Stimulated activated CD4-positive, alpha-beta T cell treated with anti-CD3 and anti-CD28 coated beads, TNF-alpha, amount 100 ng/mL, for 48 hours (primary cell): ENCODE results near the gene MPP1.
A peak's percentile ranks its signal among the peaks of the same experiment; 100 is the strongest.

Source experiments
- DNase-seq, 3 donors: peaks; one replicate each; pipeline ENCODE4 v3.0.0-alpha.2; 2020; ENCODE audit warnings: low read depth in 3 of 3

Gene MPP1

GRCh38 chrX:154775419-154776349, 29.6 kb downstream of the MPP1 start:
- DNase-seq, result peak in 1 of 3 donors; percentile 24

GRCh38 chrX:154774622-154775021, 30.7 kb downstream of the MPP1 start:
- DNase-seq, result no peak

GRCh38 chrX:154762537-154763296, 42.6 kb downstream of the MPP1 start, which contains the start of gene DKC1:
DKC1 (plus strand) TSS chrX:154762864; CDS start chrX:154762966, 102 bp downstream.
- DNase-seq, result peak; percentile 84 to 91 (median 90)

- no peak for DNase-seq
Observed at GRCh38 chrX:154761977-154762536, 43.2 kb downstream of the MPP1 start.

- DNase-seq, result no peak
Observed at GRCh38 chrX:154758696-154759095, 46.6 kb downstream of the MPP1 start.

GRCh38 chrX:154751669-154752271, 53.5 kb downstream of the MPP1 start:
- no peak for DNase-seq

GRCh38 chrX:154751203-154751668, 54.0 kb downstream of the MPP1 start:
- DNase-seq, result no peak

GRCh38 chrX:154750301-154751202, 54.7 kb downstream of the MPP1 start, which contains the start of gene GAB3:
GAB3 (minus strand) TSS chrX:154751077; CDS start chrX:154751025, 52 bp downstream.
- no peak for DNase-seq

GRCh38 chrX:154749856-154750255, 55.4 kb downstream of the MPP1 start:
- DNase-seq, result no peak

GRCh38 chrX:154748712-154749339, 56.5 kb downstream of the MPP1 start:
- DNase-seq, result no peak

- no peak for DNase-seq
Observed at GRCh38 chrX:154742613-154743012, 62.7 kb downstream of the MPP1 start.

- no peak for DNase-seq
Observed at GRCh38 chrX:154739952-154740465, 65.3 kb downstream of the MPP1 start.

- DNase-seq, result no peak
Observed at GRCh38 chrX:154738011-154738738, 67.1 kb downstream of the MPP1 start.

GRCh38 chrX:154737136-154737535, 68.1 kb downstream of the MPP1 start:
- no peak for DNase-seq

GRCh38 chrX:154735695-154736393, 69.4 kb downstream of the MPP1 start:
- no peak for DNase-seq

- no peak for DNase-seq
Observed at GRCh38 chrX:154734061-154734781, 71.1 kb downstream of the MPP1 start.

- no peak for DNase-seq
Observed at GRCh38 chrX:154733066-154733425, 72.2 kb downstream of the MPP1 start.
